ENCODE measurements around the gene MEIS1.

The MEIS1 gene

DNA sequence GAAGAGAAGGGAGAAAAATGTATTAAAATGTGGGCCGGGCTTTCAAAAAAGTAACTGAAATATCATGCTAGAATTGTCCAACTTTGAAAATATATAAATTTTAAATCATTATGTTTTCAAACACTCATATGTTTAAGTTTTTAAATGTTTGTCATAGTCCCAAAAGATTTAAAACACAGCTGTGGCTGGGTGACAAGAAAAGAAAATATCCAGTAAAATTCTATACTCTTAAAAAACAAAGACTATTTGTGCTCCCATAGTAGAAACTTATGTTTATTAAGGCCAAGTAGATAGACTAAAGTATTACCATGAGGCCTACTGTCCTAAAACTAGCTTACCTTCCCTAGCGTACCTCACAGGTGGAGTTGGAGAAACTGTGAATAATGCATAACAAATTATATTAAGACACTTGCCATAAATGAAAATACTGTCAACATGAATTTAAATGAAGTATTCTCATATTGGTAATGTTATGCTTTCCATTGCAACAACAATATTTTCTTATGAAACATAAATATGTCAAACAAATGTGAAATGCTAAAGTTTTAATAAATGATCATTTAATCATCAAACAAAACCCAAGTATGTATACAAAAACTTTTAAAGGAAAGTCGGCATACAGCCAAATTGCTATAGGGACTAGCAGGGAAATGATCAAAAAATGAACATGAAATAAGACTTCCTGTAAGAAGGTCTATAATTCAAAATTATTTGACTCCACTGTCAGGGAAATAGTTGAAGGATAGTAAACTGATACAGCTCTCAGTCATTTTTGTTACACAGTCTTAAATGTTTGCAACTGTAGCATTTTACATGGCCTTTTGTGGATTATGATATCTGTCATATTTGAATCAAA lies 13.4 kb downstream of the MEIS1 start:
- TF ChIP-seq, protein P1, sequence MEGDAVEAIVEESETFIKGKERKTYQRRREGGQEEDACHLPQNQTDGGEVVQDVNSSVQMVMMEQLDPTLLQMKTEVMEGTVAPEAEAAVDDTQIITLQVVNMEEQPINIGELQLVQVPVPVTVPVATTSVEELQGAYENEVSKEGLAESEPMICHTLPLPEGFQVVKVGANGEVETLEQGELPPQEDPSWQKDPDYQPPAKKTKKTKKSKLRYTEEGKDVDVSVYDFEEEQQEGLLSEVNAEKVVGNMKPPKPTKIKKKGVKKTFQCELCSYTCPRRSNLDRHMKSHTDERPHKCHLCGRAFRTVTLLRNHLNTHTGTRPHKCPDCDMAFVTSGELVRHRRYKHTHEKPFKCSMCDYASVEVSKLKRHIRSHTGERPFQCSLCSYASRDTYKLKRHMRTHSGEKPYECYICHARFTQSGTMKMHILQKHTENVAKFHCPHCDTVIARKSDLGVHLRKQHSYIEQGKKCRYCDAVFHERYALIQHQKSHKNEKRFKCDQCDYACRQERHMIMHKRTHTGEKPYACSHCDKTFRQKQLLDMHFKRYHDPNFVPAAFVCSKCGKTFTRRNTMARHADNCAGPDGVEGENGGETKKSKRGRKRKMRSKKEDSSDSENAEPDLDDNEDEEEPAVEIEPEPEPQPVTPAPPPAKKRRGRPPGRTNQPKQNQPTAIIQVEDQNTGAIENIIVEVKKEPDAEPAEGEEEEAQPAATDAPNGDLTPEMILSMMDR (IDR thresholded peaks at IDR 0.05), result no peak

DNA sequence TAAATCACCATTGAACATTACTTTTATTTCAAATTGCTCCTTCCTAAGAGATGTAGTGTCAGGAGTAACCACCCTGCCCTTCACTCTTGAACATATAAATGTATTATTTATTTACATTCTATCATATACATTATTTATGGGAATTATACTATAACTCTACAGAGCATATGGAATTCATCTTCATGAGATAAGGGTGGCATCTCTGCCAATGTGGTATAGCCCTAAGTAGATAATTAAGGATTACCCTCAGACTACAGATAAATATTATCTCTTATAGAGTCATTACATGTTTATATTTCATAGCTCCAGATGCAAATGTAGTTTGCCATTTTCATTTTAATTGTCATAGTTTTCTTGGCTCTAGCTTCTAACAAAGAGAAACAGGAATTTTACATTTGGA lies 17.3 kb downstream of the MEIS1 start:
- TF ChIP-seq, protein P1 (IDR thresholded peaks at IDR 0.05), result no peak

DNA sequence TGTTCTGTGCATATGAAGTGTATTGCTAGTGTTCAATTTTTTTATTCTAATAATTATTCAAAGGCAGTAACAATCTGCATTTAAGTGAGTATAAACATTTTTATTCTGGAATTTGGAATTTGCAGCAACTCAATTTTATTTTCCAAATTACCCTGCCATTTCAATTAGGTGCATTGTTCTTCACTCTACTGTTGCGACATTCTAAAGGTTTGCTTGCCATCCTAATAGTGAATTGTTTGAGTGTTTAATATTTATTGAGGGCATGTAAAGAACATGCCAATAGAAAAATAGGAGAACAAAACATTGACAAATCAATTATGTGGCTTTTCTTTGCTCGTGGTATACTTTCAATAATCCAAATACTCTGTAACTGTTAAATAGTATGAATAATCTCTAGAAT lies 18.0 kb downstream of the MEIS1 start:
- TF ChIP-seq, protein P1 (IDR thresholded peaks at IDR 0.05), result no peak

DNA sequence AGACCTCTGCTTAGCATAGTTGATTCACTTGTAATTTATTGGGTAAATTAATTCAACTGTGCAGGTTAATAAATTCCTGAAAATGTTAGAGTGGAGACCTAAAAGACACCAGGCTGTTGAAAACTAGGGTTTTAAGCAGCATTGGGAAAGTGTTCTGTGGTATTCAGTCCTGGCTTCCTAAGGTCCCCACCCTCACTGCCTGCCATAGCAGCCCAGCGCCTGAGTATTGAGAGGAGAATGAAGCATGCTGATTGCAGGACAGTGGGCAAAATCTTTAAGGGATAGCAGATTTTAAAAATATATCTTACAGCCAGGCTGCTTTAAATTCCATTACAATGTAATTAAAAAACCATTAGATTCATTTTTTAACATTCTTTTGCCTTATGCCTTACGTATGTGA lies 20.6 kb downstream of the MEIS1 start:
- TF ChIP-seq, protein P1 (IDR thresholded peaks at IDR 0.05), result no peak

DNA sequence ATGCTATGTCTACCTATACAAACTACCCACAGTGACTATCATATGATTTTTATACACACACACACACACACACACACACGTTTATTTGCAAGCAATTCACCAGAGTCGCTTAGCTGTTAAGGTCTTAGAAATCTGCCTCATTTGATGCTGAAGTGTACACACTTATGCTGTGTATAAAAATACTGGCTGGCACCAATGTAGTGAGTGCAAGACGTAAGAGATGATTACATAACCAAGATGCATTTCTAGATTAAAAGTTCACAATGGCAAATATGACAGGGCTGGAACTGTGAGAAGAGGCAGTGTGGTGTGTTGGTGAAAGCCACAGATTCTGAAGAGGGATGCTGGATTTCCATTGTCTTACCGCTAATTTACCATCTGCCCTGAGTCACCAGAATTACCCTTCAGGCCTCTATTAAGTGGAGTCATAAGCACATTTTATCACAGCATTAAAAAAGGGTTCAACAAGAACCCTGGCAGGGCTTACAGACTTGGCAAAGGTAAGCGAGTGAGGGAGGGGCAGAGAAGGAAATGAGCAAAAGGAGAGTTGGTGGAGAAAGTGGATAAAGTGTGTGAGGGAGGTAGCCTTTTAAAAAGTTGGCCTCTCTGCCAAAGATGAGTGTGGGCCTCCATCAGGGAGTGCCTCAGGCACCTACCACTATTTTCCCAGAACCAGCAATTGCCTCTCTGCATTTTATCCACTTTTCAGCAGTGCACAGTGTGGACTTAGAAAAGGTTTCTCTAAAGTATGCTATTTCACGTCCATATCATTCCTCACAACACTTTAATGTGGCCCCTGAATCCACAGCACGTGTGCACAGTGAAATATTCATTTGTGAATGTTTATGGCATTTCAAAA lies 21.5 kb downstream of the MEIS1 start:
- TF ChIP-seq, protein P1 (IDR thresholded peaks at IDR 0.05), result no peak

DNA sequence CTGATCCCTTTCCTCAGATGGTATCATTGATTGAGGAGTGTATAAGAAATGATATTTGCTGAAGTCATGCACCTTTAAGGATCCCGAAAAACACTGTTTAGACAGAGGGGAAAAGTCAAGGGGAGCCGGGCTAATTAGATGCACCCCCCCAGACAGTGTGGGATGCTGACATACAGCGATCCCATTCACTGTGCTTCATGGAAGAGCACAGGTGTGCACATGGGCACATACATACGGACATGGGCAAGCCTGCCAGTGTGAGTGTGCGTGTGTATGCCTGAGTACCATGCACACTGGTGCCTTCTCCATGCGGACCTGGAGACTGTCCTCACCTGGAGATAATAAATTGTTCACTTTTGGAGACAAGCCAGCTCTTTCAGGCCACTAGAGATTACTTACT lies 22.6 kb downstream of the MEIS1 start:
- TF ChIP-seq, protein P1 (IDR thresholded peaks at IDR 0.05), result no peak

DNA sequence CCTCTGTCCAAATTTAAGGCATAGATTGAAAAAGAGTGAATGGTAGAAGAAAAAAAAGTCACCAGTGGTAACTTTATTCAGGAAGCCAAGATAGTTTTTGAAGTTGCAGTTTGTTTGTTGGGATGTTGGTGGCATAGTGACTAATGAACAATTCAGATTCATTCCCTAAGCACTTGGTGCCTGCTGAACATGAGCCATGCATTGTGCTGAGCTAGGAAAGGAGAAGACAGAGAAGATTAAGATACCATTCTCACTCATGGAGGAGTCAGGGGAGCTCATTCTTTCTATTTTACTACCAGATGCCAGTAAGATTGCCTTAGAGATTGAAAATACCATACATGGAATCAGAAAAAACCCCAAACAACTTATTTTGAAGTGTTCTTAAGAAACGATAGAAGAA lies 25.1 kb downstream of the MEIS1 start:
- TF ChIP-seq, protein P1 (IDR thresholded peaks at IDR 0.05), result no peak

Data from LNCAP (cell line).